Smooth muscle cell (in vitro differentiated cells): ENCODE measurements around the gene ERBB4. TPM values are rescaled to one million over a fixed set of nuclear protein-coding genes. Genes with fewer than 3 reads are reported as not detected.

Experiments used
- DNase-seq: peaks from one replicate; lab custom pipeline; 2025; ENCODE audit not compliant: unreplicated experiment; lab: John Stamatoyannopoulos, UW
- H2AFZ ChIP-seq: fragments of 200-600 bp; sonication (generic); 2 replicates; pipeline ENCODE4 v1.6.0; 2016; ENCODE audit warnings: antibody characterized with exemption, low read depth, mild to moderate bottlenecking
- H3F3A ChIP-seq: fragments of 200-600 bp; sonication (generic); 2 replicates; pipeline ENCODE4 v1.6.0; 2017; ENCODE audit warnings: antibody characterized with exemption, low read depth
- H3K27ac ChIP-seq: fragments of 200-600 bp; sonication (generic); 2 replicates; pipeline ENCODE4 v1.5.1; 2016; ENCODE audit warnings: low read depth, mild to moderate bottlenecking
- H3K27me3 ChIP-seq: fragments of 200-600 bp; sonication (generic); 2 replicates; pipeline ENCODE4 v1.6.1; 2016; ENCODE audit warnings: low read depth, mild to moderate bottlenecking
- H3K36me3 ChIP-seq: fragments of 200-600 bp; sonication (generic); 2 replicates; pipeline ENCODE4 v1.5.1; 2016; ENCODE audit warnings: low read depth
- H3K4me1 ChIP-seq: fragments of 200-600 bp; sonication (generic); 2 replicates; pipeline ENCODE4 v1.5.1; 2016; ENCODE audit warnings: low read depth
- H3K4me2 ChIP-seq: fragments of 200-600 bp; sonication (generic); 2 replicates; pipeline ENCODE4 v1.6.0; 2016; ENCODE audit warnings: mild to moderate bottlenecking
- H3K4me3 ChIP-seq: fragments of 200-600 bp; sonication (generic); 2 replicates; pipeline ENCODE4 v1.5.1; 2016; ENCODE audit warnings: mild to moderate bottlenecking
- H3K79me2 ChIP-seq: fragments of 200-600 bp; sonication (generic); 2 replicates; pipeline ENCODE4 v1.6.0; 2016; ENCODE audit warnings: low read depth, mild to moderate bottlenecking
- H3K9ac ChIP-seq: fragments of 200-600 bp; sonication (generic); 2 replicates; pipeline ENCODE4 v1.6.0; 2016; ENCODE audit warnings: low read depth
- H3K9me3 ChIP-seq: fragments of 200-600 bp; sonication (generic); replicated peaks from 2 replicates; pipeline ENCODE4 v1.5.1; 2016; ENCODE audit warnings: low read depth
- H4K20me1 ChIP-seq: fragments of 200-600 bp; sonication (generic); 2 replicates; pipeline ENCODE4 v1.6.0; 2016; ENCODE audit warnings: low read depth
- CTCF ChIP-seq: fragments of 200-600 bp; sonication (generic); IDR thresholded peaks from 2 replicates; pipeline ENCODE4 v1.5.1; 2017; ENCODE audit warnings: borderline replicate concordance, mild to moderate bottlenecking, antibody characterized with exemption; ENCODE audit not compliant: insufficient read depth, poor library complexity, severe bottlenecking
- WGBS: methylation state at CpG from one replicate; pipeline ENCODE4 v1.1.7; 2016; ENCODE audit warnings: low lambda C conversion rate; 5-methylcytosine and 5-hydroxymethylcytosine counted together
- polyA plus RNA-seq: library from polyadenylated mRNA; unstranded; fragments of >200 nt; fragmentation: Nextera tagmentation; extraction: Ambion mirVana; gene quantifications from 2 replicates; pipeline ENCODE4 v1.2.1, GENCODE V29; 2016
- total RNA-seq: library from RNA; depleted of rRNA; stranded (reverse); fragments of >200 nt; gene quantifications from 2 replicates; pipeline ENCODE4 v1.2.3, GENCODE V29; 2014

The ERBB4 gene
- total and polyA plus RNA-seq, 2 experiments from 2014 or later = 0.67 TPM; not detected in 1

DNA sequence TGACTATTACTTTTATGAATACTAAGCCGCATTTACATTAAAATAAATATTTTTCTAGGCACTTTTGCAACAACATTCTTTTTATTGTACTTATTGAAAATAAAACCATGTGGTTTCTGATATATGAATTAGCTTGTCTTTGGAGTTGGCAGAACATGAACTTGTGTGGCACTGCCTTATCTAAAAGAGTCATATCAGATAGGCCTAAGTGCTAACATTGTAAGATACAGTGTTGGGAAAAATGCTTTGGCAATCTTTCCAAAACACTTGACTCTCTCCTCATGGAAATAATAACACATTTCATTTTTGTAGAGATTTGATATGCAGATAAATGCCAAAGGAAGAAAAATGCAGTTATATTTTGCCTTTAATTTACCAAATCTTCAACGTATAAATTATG, 191.7 kb downstream of the ERBB4 start:
- TF ChIP-seq CTCF = no peak
- Histone ChIP-seq H3K9me3 (no peaks in the 10 kb centered on the region), H3K79me2 (no peaks in the 10 kb centered on the region), H3K9ac (no peak overlapping the region), H4K20me1 (no peaks in the 10 kb centered on the region), H3K36me3 (no peaks in the 10 kb centered on the region), H2AFZ (no peak overlapping the region), H3K27ac (no peak overlapping the region), H3F3A (no peaks in the 10 kb centered on the region), H3K4me2 (no peak overlapping the region), H3K4me1 (no peaks in the 10 kb centered on the region), H3K4me3 (no peak overlapping the region), H3K27me3 (no peaks in the 10 kb centered on the region)
- WGBS = 68% methylated on average over 2 of the region's 2 CpGs
- DNase-seq = no peak

GRCh38 chr2:212345966-212346365, 192.6 kb downstream of the ERBB4 start:
- no peak overlapping the region for H2AFZ ChIP-seq
- no peaks in the 10 kb centered on the region for H3K9me3 ChIP-seq
- no peak for DNase-seq
- no peaks in the 10 kb centered on the region for H4K20me1 ChIP-seq
- H3K4me3 ChIP-seq = no peak overlapping the region
- 3% methylated on average over 1 of the region's 1 CpG for WGBS
- no peak overlapping the region for H3K4me2 ChIP-seq
- no peak for TF ChIP-seq CTCF
- H3K79me2 ChIP-seq = no peaks in the 10 kb centered on the region
- H3K27ac ChIP-seq = no peak overlapping the region
- H3K36me3 ChIP-seq = no peaks in the 10 kb centered on the region
- no peak overlapping the region for H3K9ac ChIP-seq
- H3F3A ChIP-seq = no peaks in the 10 kb centered on the region
- H3K4me1 ChIP-seq = no peaks in the 10 kb centered on the region
- no peaks in the 10 kb centered on the region for H3K27me3 ChIP-seq

DNA sequence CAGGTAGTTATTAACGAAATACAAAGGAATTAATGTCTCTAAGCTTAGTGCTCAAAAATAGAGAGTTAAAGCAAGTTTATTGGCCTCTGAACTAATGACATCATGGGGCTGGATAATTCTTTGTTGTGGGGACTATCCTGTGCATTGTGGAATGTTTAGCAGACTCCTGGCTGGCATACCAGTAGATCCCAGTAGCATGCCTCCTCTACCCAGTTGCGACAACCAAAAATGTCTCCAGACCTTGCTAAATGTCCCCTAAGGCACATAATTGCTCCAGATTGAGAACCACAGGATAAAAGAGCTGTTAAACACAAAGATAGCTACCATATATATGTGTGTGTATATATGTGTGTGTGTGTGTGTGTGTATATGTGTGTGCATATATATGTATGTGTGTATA, 194.5 kb downstream of the ERBB4 start:
- Histone ChIP-seq H3K4me1 (no peaks in the 10 kb centered on the region), H3K27ac (no peak overlapping the region), H3K27me3 (no peaks in the 10 kb centered on the region), H3K4me2 (no peak overlapping the region), H3K9ac (no peak overlapping the region), H3F3A (no peaks in the 10 kb centered on the region), H3K9me3 (no peaks in the 10 kb centered on the region), H3K36me3 (no peaks in the 10 kb centered on the region), H4K20me1 (no peaks in the 10 kb centered on the region), H3K4me3 (no peak overlapping the region), H2AFZ (no peak overlapping the region), H3K79me2 (no peaks in the 10 kb centered on the region)
- DNase-seq = no peak
- no peak for TF ChIP-seq CTCF
- 84% methylated on average over 2 of the region's 2 CpGs for WGBS

- TF ChIP-seq CTCF = no peak
These were observed 195.4 kb downstream of the ERBB4 start for GRCh38 chr2:212343167-212343566.

More at GRCh38 chr2:212343167-212343566, 195.4 kb downstream of the ERBB4 start:
- Histone ChIP-seq H3K4me1 (no peaks in the 10 kb centered on the region), H2AFZ (no peak overlapping the region), H3K36me3 (no peaks in the 10 kb centered on the region), H3K4me2 (no peak overlapping the region), H3K27ac (no peak overlapping the region), H4K20me1 (no peaks in the 10 kb centered on the region), H3K27me3 (no peaks in the 10 kb centered on the region), H3K4me3 (no peak overlapping the region), H3K9ac (no peak overlapping the region), H3K79me2 (no peaks in the 10 kb centered on the region), H3K9me3 (no peaks in the 10 kb centered on the region), H3F3A (no peaks in the 10 kb centered on the region)
- DNase-seq = no peak
- WGBS = 95% methylated on average over 2 of the region's 2 CpGs
